Measurements from ENCODE around the gene SUSD1.
"Not testable (repeated sequence)": the region's sequence is repeated elsewhere in the genome, so short reads cannot be mapped to it uniquely, and the experiment has no call there.

SUSD1 gene

DNA sequence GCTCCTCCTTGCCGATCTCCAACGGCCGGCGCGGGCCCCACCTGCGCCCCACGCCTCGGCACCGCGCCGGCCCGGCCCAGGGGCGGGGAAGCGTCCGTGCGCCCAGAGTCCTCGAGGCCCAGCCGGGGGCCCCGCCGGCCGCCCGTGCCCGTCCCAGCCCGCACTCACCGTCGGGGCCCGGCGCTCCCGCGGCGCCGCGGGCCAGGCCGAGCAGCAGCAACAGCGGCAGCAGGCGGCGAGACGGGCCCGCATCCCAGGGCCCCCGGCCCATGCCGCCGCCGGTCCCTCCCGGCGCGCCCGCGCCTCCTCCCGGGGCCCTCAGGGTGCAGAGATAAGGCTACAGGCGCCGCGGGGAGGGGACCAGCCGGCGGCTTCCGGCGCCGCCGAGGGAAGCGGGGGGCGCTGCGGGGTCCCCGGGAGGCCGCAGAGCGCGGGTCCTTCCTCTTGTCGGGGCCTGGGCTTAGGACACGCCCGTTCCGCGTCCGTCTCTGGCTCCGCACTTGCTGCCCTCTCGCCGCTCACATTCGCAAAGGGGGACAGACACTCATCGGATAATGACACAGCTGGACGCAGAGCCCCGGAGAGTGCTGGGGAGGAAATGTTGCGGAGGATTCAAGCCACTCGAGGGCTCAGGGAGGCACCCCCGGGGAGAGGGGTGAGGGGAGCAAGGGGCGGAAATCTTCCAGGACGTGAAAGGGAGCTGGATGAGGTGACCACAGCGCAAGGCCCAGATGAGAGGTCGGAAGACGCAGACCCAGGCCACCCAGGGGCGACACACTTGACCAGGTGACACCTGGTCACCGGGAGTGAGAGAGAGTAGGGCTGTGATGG is at the start of gene SUSD1:
Gene SUSD1 (minus strand): TSS at position 333 of the 831 bp plus-strand sequence. CDS start 62 bp downstream, at position 271.
- DNase-seq: no peak

DNA sequence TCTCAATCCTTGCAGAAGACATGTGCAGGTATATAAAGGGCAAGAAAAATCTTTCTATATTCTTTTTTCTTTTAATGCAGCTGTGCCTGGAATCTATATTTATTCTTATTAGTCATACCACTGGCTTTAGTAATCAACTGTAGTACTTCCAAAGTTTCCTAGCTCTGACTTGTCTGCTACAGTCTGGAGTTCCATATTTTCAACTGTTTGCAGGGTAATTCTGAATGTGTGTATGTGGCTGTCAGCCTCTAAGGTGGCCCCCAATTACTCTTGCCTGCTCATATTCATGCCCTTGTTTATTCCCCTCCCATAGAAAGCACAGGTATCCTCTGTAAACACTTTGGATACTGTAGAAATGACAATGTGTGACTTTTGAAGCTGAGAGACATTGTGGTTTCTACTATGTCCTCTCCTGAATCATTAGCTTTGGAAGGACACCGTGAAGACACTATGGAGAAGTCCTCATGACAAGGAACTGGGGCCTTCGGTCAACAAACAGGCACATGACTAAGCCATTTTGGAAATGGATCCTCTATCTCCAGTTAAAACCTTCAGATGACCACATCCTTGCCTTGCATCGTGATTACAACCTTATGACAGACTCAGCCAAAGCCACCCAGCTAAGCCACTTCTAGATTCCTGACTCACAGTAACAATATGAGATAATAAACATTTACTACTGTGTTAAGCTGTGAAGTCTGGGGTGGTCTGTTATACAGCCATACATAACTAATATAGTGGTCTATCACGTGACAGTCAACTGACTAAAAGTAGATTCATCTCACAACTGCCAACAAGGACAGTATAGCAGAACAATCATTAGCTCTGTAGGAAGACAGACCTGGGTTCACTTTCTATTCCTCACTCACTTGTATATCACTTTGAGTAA is 49.5 kb upstream of the SUSD1 start:
- peak; percentile 35 for DNase-seq

DNA sequence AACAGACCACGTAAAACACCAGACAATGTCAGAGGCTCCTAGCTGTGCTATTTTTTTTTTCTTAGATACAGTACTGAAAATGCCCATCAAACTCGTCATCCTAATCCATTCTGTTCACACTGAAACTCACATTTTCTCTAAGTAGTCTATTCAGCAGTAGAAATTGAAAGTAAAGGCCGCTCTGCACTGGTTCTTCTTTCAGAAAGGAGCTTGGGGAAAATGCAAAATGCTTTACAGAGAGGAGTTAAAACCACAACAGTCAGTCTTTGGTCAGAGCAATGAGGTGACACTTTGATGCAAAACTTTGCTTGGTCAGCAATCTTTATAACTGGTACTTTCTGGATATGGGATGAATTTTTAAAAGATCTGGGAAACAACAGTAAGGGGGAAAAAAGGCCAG is 43.8 kb upstream of the SUSD1 start:
- DNase-seq: peak; percentile 78

DNA sequence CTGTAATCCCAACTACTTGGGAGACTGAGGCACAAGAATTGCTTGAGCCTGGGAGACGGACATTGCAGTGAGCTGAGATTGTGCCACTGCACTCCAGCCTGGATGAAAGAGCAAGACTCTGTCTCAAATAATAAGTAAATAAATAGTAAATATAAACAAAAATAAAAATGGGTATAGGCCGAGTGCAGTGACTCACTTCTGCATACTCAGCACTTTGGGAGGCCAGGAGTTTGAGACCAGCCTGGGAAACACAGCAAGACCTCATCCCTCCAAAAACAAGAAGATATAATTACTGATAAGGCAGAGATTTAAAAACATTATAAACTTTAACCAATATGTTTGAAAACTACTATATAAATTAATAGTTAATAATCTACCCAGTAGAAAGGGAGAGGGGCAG is 37.8 kb upstream of the SUSD1 start:
- no peak for DNase-seq

DNA sequence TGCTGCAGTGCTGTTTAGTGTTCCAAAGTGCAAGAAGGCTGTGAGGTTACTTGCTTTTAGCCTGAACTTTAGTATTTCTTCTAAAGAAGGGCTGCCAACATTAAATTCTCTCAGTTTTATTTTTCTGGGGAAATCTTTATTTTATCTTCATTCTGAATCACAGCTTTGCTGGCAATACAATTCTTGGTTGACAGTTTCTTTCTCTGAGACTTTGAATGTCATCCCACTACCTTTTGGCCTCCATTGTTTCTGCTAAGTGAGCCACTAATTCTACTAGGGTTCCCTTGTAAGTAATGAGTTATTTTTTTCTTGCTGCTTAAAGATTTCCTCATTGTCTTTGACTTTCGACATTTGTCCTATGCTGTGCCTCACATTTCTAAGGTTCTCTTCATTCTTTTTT is 32.4 kb upstream of the SUSD1 start:
- no peak for DNase-seq

DNA sequence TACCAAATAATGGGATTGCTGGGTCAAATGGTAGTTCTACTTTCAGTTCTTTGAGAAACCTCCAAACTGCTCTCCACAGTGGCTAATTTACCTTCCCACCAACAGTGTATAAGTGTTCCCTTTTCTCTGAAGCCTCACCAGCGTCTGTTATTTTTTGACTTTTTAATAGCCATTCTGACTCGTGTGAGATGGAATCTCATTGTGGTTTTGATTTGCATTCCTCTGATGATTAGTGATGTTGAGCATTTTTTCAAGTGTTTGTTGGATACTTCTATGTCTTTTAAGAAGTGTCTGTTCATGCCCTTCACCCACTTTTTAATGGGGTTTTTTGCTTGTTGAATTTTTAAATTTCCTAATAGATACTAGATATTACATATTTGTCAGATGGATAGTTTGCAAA is 28.4 kb upstream of the SUSD1 start:
- no peak for DNase-seq

DNA sequence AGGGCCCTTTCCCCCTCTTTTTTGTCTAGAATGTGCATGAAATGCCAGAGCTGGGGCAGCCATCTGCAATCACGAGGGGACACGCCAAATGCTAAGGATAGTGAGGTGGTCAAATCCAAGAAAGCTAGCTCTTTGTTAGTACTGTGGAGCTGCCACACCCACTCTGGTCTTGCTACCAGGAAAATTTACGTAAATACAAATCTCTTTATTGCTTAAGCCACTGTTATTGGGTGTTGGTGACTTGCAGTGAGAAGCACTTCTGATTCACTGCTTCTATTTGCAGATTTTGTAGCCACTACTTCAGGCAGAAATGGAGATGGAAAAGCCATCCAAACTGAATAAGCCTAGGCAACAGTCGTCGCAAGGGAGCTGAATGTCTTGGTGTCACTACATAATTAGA is 25.6 kb upstream of the SUSD1 start:
- DNase-seq: no peak

DNA sequence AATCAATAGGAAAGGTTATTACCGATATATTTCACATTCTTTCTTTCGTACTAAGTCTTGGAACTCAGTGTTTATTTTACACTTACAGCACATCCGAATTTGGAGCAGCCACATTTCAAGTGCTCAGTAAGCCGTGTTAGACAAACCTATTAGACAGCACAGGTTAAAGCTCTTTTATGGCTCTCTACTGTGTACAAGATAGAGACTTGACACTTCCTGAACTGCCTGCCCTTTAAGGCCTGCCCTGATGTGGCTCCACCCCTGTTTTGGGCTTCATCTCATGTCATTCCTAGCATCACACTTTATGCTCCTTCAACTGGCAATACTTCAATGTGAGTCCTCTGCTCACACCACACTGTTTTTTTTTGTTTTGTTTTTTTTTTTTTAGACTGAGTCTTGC is 23.5 kb upstream of the SUSD1 start:
- DNase-seq: no peak

DNA sequence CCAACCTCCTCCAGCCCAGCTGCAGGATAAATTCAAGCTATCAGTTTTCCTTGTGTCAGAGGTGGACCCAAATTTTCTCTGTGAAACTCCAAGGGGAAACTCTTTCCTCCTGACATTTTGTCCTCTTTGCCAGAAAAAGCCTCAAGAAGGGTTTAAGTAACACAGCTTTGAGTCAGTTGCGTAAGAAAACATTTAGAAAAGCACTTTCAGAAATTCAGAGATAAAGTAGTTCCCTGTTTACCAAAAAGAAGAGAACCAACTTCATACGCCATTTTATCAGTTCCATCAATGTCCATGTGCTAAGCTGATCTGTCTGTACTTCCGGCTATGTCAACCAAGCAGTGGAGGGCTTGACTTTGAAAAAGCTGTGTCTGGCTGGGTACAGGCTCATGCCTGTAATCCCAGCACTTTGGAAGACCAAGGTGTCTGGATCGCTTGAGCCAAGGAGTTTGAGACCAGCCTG is 19.9 kb upstream of the SUSD1 start:
- DNase-seq: no peak

DNA sequence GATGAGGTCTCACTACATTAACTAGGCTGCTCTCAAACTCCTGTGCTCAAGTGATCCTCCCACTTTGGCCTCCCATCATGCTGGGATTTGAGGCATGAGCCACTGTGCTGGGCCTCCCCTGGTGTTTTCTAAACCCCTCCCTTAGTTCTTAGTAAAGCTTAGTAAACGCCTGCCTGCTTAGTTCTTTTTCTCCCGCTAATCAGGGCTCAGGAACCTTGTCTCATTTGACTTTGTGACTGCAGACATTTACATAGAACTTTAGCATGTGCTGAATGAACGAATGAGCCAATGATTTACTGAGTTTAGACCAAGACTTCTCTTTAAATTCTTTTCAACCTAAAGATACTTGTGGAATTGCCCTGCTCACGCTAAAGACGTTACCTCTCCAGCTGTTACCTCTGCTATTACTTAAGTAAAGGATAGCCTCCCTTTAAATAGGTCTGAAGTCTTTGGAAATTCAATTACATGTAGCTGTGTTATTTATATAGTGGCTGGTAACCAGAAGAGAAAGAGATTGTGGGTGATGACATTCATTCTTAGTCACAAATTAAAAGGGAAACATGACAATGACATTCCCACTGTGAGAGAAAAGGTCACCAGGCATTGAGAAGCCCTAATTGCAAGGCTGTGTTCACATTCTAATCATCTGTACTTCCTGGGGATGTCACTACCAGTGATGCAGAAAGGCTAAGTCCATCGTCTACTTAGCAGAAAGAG is 18.6 kb upstream of the SUSD1 start:
- no peak for DNase-seq

DNA sequence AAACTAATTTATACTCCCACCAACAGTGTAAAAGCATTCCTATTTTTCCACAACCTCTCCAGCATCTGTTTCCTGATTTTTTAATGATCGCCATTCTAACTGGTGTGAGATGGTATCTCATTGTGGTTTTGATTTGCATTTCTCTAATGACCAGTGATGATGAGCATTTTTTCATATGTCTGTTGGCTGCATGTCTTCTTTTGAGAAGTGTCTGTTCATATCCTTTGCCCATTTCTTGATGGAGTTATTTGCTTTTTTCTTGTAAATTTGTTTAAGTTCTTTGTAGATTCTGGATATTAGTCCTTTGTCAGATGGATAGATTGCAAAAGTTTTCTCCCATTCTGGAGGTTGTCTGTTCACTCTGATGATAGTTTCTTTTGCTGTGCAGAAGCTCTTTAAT is 15.2 kb upstream of the SUSD1 start:
- DNase-seq: not testable (repeated sequence)

DNA sequence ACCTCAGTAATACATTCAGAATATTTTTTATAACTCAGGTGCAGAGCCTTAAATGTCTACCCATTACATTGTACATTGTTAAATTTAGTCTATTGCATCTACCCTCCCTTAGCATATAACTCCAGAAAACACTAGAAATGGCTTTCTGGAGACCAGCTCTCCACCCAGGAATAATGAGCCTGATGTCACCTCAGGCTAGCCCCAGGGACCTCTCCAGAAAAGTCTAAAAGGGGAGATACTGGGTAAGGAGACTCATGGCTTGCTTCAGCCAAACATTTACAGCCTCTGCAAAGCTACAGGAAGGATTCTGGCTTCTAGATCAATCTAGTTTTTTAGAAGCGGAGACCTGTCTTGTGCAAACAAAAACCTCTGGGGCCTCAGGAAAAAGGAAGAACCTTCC is 13.8 kb upstream of the SUSD1 start:
- DNase-seq: no peak

DNA sequence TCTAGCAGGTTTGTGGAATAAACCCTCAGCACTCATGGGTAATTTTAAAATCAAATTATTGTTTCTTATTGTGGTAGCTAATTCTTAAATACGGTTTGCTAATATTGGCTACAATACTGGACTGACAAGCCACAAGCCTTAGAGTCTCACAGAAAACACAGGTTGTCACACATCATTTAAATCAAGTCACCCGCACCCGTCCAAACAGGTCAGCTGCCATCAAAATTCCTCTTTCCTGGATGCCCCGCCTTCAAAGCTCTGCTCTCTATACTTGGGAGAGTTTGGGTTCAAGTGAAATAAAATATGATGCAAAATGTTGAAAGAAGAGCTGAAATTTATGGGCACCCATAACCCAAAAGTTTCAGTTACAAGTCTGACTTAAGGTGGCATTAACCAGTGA is 12.3 kb upstream of the SUSD1 start:
- DNase-seq: no peak

DNA sequence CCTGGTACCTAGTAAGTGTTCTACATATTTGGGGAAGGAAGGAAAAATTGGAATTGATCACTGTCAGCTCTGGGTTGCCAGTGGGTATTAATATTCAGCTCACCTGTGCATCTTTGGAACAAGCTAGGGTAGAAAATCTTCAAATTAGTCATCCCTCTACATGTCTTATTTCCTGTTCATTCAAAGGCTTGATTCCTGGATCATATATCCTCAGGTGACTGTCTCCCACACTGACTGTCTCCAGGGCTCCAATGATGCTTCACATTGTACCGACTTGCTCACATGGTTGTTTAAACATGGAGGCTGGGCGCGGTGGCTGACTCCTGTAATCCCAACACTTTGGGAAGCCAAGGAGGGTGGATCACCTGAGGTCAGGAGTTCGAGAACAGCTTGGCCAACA is 11.6 kb upstream of the SUSD1 start:
- DNase-seq: no peak

DNA sequence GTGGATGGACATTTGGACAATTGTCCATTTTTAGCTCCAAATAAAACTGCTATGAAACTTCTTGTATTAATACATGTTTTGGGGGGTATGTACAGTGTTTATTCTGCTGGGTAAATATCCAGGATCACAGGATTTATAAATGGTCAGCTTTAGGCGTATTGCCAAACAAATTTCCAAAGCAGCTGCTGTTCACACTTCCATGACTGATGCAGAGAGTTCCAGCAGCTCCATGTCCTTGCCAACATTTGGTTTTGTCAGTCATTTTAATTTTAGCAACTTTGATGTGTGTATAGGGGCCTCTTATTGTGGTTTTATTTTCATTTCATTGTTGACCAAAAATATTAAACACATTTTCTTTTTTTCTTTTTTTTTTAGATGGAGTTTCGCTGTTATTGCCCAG is 9.8 kb upstream of the SUSD1 start:
- no peak for DNase-seq

DNA sequence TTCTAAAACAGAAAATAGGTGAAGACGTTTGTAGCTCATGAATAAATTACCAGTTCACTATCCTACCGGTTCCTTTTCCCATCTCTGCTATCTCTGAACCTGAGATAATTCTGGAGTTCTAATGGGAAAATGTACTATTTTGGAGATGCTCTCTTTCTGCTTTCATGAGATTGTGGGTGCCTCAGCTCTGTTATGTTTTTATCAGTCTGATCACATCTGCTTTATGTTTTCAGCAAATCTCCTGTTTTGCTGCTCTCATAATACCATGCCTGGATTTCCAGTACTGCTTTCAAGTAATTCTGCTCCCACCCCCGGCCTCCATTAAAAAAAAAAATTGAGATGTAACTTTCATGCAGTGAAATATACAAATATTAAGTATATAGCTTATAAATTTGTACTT is 9.1 kb upstream of the SUSD1 start:
- DNase-seq: no peak

DNA sequence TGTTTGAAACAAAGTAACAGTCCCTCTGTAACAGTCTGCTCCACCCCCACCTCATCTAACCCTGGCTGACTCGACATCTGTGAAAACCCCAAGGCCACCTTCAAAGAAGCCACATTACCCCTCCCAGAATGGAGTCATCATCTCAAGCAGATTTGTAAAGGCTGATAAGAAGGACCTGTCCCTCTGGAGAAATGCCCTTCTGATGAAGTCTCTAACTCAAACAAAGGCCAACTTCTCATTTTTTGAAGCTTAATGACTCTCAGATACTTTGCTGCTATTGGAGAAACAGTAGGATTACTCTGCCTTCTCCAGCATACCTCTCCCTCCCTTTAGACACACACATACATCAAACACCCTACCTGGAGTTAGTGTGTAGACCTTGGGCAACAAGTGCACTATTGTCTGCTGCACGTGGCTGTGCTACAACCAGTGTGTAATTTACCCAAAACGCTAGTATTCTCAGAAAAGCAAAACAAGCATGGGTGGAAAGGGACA is 5.3 kb upstream of the SUSD1 start:
- peak; percentile 74 for DNase-seq

DNA sequence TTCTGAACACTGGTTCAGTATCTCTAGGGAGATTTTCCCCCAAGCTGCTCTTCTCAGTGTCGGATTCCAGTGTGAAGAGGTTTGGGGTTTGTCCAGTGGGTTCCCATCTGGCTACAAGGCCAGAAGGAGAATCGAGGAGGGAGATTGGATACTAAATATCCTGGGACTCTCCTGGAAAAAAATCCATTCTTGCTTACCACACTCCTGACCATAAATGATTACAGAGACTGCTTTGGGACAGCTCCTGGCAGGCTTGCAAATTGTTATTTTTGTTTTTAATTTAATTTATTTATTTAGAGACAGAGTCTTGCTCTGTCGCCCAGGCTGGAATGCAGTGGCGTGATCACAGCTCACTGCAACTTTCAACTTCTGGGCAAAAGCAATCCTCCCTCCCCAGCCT is 4.7 kb upstream of the SUSD1 start:
- DNase-seq: no peak

DNA sequence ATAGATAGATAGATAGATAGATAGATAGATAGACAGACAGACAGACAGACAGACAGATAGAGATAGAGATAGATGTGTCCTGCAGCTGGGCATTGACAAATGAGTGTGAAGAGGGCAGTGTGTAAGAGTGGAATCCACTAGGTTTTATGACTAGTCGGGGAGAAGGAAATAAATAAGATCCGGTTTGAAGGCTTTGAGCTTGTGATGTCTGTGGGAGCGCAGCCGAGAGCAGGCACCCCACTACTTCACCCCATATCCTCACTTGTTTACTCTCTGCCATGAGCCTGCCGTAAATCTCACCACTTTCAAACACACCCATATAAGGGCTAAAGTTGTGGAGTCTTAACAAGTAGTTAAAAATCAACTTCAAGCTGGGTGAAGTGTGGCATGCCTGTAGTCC is 1.4 kb upstream of the SUSD1 start:
- DNase-seq: no peak

DNA sequence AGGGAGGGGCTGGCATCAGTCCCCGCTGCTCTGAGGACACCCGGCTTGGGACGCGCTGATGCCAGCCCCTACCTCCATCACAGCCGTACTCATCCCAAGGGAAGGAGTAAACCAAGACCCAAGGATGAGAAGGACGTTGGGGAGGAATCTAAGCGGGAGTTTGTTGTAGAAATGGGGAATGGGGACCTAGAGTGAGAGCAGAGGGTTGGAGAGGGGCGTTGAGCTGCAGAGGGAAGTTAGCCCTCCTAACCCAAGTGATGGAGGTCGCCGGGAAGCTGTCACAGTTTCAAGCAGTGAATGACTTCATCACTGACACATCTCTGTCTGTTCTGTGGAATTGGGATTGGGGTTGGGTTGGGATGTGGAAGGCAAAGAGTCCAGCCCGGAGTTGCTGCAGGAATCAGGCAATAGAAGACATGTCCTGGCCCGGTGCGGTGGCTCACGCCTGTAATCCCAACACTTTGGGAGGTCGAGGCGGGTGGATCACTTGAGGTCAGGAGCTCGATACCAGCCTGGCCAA is 759 bp upstream of the SUSD1 start:
- no peak for DNase-seq

DNA sequence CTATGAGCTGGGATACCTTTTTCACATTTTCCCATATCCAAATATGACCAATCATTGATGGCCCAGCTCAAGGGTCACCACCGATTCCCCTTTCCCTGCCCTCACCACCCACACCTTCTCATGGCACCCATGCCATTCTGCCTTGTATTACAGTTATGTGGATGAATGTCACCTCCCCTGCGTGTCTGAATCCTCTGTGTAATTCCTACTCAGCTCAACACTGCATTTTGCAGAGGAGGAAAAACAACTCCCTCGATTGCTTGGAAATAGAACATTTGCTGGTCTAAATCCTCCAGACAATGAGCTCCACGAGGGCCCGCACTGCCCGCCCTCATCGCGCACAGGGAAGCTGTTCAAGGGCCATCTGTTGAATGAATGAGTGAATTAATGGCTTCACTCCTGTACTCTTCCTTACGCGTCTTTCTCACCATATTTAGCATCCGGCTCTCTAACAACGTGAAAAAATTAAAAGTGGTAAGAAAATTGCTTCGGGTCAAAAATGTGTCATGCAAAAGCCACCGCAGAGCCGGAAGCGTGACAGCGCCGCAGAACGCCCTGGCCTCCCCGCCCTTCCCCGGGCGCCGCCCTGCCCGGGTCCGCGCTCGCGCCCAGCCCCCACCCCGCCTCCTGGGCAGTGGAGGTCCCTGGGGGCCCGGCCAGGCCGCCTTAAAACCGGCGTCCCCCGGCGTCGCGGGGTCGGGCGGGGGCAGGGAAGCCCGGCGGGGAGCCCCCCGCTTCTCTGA is 704 bp downstream of the SUSD1 start:
- peak; percentile 83 for DNase-seq

Measured in activated CD4-positive, alpha-beta T cell treated with anti-CD3 and anti-CD28 coated beads, Interleukin-2, amount 50 U/mL, for 16 hours (primary cell).